ENCODE measurements around the gene SLC6A3. TPM values are rescaled to one million over a fixed set of nuclear protein-coding genes. Genes with fewer than 3 reads are reported as not detected.

SLC6A3 gene
- total and polyA plus RNA-seq, 2 of the 13 experiments (the other 11 are each of a cell fraction or from before 2014, with no cell fraction given), result 0.01 TPM; not detected in 1

DNA sequence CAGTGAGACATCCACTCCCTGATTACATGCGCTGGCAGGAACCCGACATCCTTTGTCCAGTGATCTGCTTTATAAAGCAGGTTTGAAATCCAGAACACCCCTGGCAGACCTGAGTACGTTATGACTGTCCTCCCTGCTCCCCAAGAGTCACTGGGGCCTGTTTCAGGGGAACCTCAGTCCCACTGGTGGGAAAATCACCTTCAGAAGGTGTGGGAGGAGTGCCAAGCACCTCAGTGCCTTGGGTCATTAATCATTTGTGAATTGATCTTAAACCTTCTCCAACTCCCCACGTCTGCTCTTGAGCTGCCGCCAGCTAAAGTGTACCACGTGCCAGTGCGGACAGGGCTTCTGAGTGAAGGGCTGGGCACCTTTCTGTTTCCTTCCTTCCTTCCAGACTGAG, 16.2 kb downstream of the SLC6A3 start:
- ChIA-PET CTCF (ENCODE audit: low intra/inter-chr PET ratio, low total read pairs) (no interaction called here), POLR2A (no interaction called here)
- no peak overlapping the region for H2AFZ ChIP-seq (ENCODE audit: low read length)
- H3K4me3 ChIP-seq (replicated peaks in 1 of 3; ENCODE audit: insufficient read depth in 1 of 3, low read depth in 2 of 3, low read length in 3 of 3), result no peak overlapping the region
- no peaks in the 10 kb centered on the region for H3K36me3 ChIP-seq (replicated peaks in 1 of 2; ENCODE audit: control insufficient read depth in 1 of 2, insufficient read depth in 2 of 2, low read length in 2 of 2)
- WGBS (ENCODE audit: low lambda C conversion rate), result 40% methylated on average over 7 of the region's 7 CpGs
- peaks cover 1 to 34% of the 10 kb centered on the region in 2 experiments for H3K27me3 ChIP-seq (ENCODE audit: control insufficient read depth in 1 of 2, insufficient read depth in 2 of 2, low read length in 2 of 2)
- no TSS peak for BruUV-seq (replicated peaks)
- no peak for ATAC-seq
- TF ChIP-seq ZNF704 (CRISPR knock-in tag; IDR thresholded peaks at IDR 0.05; ENCODE audit: borderline replicate concordance) (no peak), ZNF20 (CRISPR knock-in tag; IDR thresholded peaks at IDR 0.05) (no peak), RELA (CRISPR knock-in tag; IDR thresholded peaks at IDR 0.05) (no peak), GABPA (IDR thresholded peaks at IDR 0.05; ENCODE audit: low read depth, low read length) (no peak), GABPA (CRISPR knock-in tag; IDR thresholded peaks at IDR 0.05; ENCODE audit: low read depth) (no peak), NRL (CRISPR knock-in tag; IDR thresholded peaks at IDR 0.05; ENCODE audit: borderline replicate concordance) (no peak), JUNB (CRISPR knock-in tag; IDR thresholded peaks at IDR 0.05; ENCODE audit: borderline replicate concordance) (no peak), ZNF781 (CRISPR knock-in tag; IDR thresholded peaks at IDR 0.05; ENCODE audit: borderline replicate concordance, not compliant biosample characterization) (no peak), KLF15 (CRISPR knock-in tag; IDR thresholded peaks at IDR 0.05; ENCODE audit: borderline replicate concordance) (no peak), ZBTB7A (CRISPR knock-in tag; IDR thresholded peaks at IDR 0.05) (no peak), SP5 (CRISPR knock-in tag; IDR thresholded peaks at IDR 0.05; ENCODE audit: borderline replicate concordance, low read depth) (no peak)
- TF ChIP-seq, protein P1, sequence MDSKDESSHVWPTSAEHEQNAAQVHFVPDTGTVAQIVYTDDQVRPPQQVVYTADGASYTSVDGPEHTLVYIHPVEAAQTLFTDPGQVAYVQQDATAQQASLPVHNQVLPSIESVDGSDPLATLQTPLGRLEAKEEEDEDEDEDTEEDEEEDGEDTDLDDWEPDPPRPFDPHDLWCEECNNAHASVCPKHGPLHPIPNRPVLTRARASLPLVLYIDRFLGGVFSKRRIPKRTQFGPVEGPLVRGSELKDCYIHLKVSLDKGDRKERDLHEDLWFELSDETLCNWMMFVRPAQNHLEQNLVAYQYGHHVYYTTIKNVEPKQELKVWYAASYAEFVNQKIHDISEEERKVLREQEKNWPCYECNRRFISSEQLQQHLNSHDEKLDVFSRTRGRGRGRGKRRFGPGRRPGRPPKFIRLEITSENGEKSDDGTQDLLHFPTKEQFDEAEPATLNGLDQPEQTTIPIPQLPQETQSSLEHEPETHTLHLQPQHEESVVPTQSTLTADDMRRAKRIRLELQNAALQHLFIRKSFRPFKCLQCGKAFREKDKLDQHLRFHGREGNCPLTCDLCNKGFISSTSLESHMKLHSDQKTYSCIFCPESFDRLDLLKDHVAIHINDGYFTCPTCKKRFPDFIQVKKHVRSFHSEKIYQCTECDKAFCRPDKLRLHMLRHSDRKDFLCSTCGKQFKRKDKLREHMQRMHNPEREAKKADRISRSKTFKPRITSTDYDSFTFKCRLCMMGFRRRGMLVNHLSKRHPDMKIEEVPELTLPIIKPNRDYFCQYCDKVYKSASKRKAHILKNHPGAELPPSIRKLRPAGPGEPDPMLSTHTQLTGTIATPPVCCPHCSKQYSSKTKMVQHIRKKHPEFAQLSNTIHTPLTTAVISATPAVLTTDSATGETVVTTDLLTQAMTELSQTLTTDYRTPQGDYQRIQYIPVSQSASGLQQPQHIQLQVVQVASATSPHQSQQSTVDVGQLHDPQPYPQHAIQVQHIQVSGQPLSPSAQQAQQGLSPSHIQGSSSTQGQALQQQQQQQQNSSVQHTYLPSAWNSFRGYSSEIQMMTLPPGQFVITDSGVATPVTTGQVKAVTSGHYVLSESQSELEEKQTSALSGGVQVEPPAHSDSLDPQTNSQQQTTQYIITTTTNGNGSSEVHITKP (CRISPR knock-in tag; IDR thresholded peaks at IDR 0.05; ENCODE audit: low read depth), result no peak
- peaks cover 7% of the 10 kb centered on the region; the same call in 1 of the 2 replicates for H3K9me3 ChIP-seq (ENCODE audit: low read length)
- in situ Hi-C loops (cut with HindIII; ENCODE audit: extremely low pct_ligation_motif_present, low pct_unique_long_range_greater_than_20kb) (no loop called here), intact Hi-C loops (cut with micrococcal nuclease; ENCODE audit: unreplicated experiment) (no loop called here)
- FAIRE-seq, result no peak
- no peak overlapping the region for H3K27ac ChIP-seq (ENCODE audit: extremely low read length, insufficient read depth, low read length)
- DNase-seq (ENCODE audit: low spot score), result no peak
- H3K79me2 ChIP-seq (ENCODE audit: insufficient read depth, low read length), result no peaks in the 10 kb centered on the region
- no peak overlapping the region for H3K9ac ChIP-seq (ENCODE audit: insufficient read depth, low read depth, low read length)
- H3K4me1 ChIP-seq (ENCODE audit: insufficient read depth, low read length), result no peaks in the 10 kb centered on the region
- H3K4me2 ChIP-seq (ENCODE audit: low read depth, low read length), result no peak overlapping the region
- no peaks in the 10 kb centered on the region for H4K20me1 ChIP-seq (ENCODE audit: insufficient read depth, low read length)
